ENCODE results near the gene CHKA. TPM values are rescaled to one million over a fixed set of nuclear protein-coding genes. Genes with fewer than 3 reads are reported as not detected.

CHKA gene
- total and polyA plus RNA-seq, 9 of the 15 experiments (the other 6 are each of a cell fraction or from before 2014, with no cell fraction given) = 3.6 to 37.0 (median 30.2) TPM

- POLR2A ChIA-PET = no interaction called here
Observed at GRCh38 chr11:68089679-68090078, 31.5 kb downstream of the CHKA start.

More at GRCh38 chr11:68089679-68090078, 31.5 kb downstream of the CHKA start:
- Histone ChIP-seq H3K27me3 (ENCODE audit: control insufficient read depth in 2 of 2, insufficient read depth in 2 of 2, low read length in 2 of 2) (no peaks in the 10 kb centered on the region), H3K9me3 (replicated peaks; ENCODE audit: control insufficient read depth, insufficient read depth, low read depth, low read length) (no peaks in the 10 kb centered on the region), H3K27ac (ENCODE audit: extremely low read depth, low read depth, low read length) (no peak overlapping the region), H4K20me1 (replicated peaks; ENCODE audit: control insufficient read depth, insufficient read depth, low read length) (no peaks in the 10 kb centered on the region), H3K9ac (ENCODE audit: insufficient read depth in 1 of 2, low read depth in 2 of 2, low read length in 2 of 2) (no peak overlapping the region), H3K4me3 (no peak overlapping the region), H3K4me1 (replicated peaks in 1 of 2; ENCODE audit: control insufficient read depth in 2 of 2, insufficient read depth in 2 of 2, low read length in 2 of 2) (no peaks in the 10 kb centered on the region; a peak in 1 of 5 replicates), H3K79me2 (ENCODE audit: control insufficient read depth, insufficient read depth, low read length) (no peaks in the 10 kb centered on the region), H3K36me3 (ENCODE audit: control insufficient read depth, insufficient read depth, low read length) (peaks cover 20% of the 10 kb centered on the region), H3K4me2 (ENCODE audit: insufficient read depth, low read length) (no peak overlapping the region), H2AFZ (ENCODE audit: low read depth, low read length) (no peak overlapping the region), H3K9me1 (ENCODE audit: control insufficient read depth, insufficient read depth, low read length) (no peaks in the 10 kb centered on the region)
- in situ Hi-C loops (cut with MboI) = no loop called here
- TF ChIP-seq ILF3 (IDR thresholded peaks at IDR 0.05; ENCODE audit: borderline replicate concordance) (no peak), JUND (IDR thresholded peaks at IDR 0.05; ENCODE audit: borderline replicate concordance, low read depth, low read length) (no peak), JUND (tag; IDR thresholded peaks at IDR 0.05; ENCODE audit: borderline replicate concordance, low read depth, low read length) (no peak), E2F8 (IDR thresholded peaks at IDR 0.05; ENCODE audit: low read depth, partially characterized antibody) (no peak), ELF4 (CRISPR knock-in tag; IDR thresholded peaks at IDR 0.05) (no peak), ZBTB7A (IDR thresholded peaks at IDR 0.05; ENCODE audit: borderline replicate concordance, control insufficient read depth, low read depth, low read length) (no peak), TOE1 (IDR thresholded peaks at IDR 0.05; ENCODE audit: borderline replicate concordance) (no peak), TOE1 (CRISPR knock-in tag; IDR thresholded peaks at IDR 0.05; ENCODE audit: borderline replicate concordance, low read depth) (no peak), ZNF511 (CRISPR knock-in tag; IDR thresholded peaks at IDR 0.05) (no peak), SAP30 (IDR thresholded peaks at IDR 0.05; ENCODE audit: borderline replicate concordance, insufficient read depth, low read depth, low read length, poor library complexity, severe bottlenecking) (no peak)
- 89% methylated on average over 8 of the region's 8 CpGs for WGBS (ENCODE audit: insufficient coverage, low coverage, missing lambda C conversion rate)
- no peak for DNase-seq (ENCODE audit: extremely low read depth in 1 of 4, low spot score in 3 of 4)
- CTCF ChIA-PET (ENCODE audit: low intra/inter-chr PET ratio) = no interaction called here
- no peak for ATAC-seq
- intact Hi-C loops (cut with micrococcal nuclease) = no loop called here
- BruUV-seq (replicated peaks) = no TSS peak
- no peak for FAIRE-seq
